HG02870 (cell line): ENCODE results near the gene TEX22.

Experiments
- ATAC-seq: cut with Tn5 transposase; IDR thresholded peaks from one replicate; pipeline ENCODE4 v1.9.1; 2021; ENCODE audit warnings: mild to moderate bottlenecking, moderate library complexity; ENCODE audit not compliant: unreplicated experiment

Gene TEX22

DNA sequence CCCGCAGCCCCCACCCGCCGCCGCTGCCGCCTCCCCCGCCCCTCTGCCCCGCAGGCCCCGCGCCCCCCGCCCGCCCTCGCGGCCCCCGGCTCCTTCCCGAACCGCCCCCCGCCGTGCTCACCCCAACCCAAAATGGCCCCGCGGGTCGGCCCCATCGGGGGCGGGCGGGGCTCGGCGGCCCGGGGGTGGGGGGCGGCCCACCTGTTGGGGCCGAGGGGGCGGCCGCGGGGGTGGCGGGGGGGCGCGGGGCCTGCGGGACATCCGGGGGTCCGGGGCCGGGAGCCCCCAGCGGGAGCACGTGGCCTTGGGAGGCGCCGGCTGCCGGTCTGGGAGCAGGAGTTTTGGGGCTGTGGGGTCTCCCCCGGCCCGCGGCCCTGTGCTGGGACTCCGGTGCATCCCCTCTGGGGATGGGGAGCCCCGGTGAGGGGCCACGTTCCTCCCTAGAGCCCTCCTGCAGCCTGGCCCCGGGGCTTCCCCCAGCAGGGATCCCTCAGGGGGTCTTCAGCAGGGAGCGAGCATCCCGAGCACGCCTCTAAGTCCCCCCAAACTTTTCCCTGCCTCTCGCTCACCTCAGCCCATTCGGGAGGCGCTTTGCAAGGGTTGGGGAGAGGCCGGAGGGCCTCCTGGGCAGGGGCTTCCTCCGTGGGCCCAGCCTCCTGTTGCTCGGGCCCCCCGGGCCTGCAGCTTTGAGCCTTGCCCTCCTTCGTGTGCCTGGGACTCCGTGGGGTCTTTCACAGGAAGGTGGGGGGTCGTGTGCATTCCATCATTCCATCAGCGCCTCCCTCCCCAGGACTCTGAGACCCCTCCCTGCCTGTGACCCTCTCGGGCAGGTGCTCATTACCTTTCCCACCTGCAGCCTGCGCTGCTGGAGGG, 22.0 kb downstream of the TEX22 start:
- no peak for ATAC-seq

DNA sequence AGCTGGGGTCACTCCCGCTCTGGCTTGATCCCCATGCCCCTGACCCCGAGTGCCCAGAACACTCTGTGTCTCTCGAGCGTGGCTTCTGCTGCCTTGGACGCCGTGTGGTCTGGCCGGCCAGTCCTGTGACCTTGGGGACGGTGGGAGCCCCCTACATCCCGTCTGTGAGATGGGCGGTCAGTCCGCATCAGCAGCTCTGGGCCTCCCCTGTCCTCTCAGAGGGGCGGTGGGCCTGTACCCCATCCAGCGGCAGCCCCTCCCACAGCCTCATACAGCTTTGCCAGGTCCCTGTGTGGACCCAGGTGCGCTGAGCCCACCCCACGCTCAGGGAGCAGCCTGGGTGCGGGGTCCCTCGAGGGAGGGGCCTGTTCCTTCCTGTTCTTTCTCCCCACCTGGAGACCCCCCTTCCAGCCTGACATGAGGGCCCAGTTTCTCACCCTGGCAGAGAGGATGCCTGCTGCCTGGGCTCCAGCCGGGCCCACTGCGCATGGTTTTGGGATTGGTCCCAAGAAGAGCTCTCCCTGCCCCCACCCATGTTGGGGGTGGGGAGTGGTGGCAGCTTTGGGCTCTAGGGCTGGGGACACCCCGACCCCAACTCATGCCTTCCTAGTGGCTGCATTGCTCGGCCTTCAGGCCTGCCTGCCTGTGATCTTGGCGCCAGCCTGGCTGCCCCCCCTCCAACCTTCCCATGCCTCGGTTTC, 22.8 kb downstream of the TEX22 start:
- ATAC-seq, result no peak

DNA sequence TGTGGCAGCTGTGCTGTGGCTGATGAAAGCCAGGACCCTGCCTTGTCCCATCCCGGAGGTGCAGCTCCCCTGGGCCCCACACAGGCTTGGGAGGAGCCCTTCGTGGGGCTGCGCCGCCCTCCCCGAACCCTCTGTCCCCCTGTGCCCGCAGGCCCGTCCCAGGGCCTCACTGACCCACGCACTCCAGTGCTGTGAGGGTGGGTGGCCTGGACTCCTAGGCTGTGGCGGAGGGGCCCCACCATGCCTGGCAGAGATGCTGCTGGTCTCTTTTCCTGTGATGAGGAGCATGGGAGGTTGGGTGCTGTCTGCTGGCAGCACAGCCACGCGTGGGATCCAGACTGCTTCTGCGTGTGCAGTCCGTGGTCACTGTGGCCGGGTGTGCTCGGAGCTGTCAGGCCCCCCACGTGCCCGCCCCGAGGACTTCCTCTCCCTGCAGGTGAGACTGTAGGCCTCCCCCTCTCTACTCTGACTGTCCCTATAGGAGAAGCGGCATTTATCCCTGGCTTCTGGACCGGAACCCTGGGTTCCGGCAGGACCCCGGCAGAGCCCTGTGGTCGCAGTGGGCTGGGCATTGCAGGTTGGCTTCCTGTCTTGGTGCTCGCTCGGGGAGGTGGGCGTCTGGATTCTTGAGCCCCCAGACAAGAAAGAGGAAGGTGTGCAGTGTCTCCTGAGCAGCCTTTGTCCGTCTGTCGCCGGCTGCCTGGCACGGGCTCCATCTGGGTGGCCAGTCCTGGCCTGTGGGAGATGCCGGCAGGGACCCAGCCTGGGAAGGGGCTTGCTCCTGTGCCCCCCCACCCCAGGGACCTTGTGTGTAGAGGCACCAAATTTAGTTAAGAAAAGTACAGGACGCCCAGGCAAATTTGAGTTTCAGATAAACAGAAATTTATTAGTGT, 23.6 kb downstream of the TEX22 start:
- no peak for ATAC-seq

DNA sequence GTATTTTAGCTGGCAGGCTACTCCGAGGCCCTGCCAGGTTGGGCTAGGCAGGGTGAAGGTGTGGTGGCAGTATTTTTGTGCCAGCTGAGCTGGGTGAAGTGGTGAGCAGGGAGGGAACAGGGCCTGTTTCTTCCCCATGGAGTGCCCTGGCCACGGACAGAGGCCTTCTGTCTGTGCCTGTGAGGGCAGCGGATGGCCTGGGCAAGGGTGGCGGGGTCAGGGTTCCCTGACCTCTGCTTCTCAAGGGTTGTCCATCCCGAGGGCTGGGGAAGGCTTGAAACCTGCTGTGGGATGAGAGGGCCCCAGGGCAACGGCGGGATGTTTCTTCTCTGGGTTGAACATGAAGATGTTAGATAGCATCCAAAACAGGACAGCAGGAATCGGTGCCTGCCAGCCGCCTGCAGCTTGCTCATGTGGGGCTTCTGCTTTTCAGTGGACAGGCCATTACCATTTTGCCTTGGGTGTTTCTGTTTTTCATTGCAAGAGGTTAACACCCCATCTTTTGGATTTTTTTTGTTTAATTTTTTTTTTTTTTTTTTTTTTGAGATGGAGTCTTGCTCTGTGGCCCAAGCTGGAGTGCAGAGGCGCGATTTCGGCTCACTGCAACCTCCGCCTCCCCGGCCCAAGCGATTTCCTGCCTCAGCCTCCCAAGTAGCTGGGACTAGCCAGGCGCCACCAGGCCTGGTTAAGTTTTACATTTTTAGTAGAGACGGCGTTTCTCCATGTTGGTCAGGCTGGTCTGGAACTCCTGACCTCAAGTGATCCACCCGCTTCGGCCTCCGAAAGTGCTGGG, 24.6 kb downstream of the TEX22 start:
- no peak for ATAC-seq

- ATAC-seq, result no peak
These were observed 25.3 kb downstream of the TEX22 start for GRCh38 chr14:105423488-105424195.

- ATAC-seq, result no peak
These were observed 26.5 kb downstream of the TEX22 start for GRCh38 chr14:105424861-105425260.

DNA sequence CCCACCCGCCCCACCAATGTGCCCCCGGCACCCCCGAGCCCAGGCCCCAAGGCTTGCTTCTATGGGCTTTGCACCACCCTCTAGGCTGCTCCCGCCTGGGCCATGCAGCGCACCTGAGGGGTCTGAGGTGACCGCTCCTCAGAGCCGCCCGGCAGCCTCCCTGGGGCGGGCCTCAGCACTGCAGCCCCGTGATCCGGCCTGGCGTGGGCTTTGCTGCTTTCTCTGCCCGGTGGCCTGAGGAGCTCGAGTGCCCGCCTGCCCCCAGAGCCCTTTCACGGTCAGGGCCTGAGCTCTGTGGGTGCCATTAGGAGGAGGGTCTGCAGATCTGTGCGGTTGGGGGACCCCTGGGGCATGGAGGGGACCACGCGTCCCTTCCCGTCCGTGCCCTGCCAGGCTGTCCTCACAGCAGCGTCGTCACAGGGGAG, 27.5 kb downstream of the TEX22 start:
- no peak for ATAC-seq

GRCh38 chr14:105426416-105427130, 28.2 kb downstream of the TEX22 start:
- no peak for ATAC-seq

DNA sequence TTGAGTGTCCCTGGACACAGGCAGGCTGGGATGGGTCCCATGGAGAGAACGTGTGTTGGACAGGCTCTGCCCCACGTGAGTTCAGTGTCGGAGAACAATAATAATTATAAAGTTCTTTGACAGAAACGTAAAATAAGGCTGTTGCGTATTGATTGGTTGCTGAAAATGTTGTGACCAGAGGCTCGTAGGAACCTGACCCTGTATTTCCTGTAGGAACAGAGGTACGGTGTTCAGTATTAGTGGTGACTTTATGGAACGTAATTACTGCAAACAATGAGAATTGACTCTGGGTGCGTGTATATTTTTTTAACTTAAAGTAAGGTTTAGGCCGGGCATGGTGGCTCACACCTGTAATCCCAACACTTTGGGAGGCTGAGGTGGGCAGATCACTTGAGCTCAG, 29.1 kb downstream of the TEX22 start:
- no peak for ATAC-seq

DNA sequence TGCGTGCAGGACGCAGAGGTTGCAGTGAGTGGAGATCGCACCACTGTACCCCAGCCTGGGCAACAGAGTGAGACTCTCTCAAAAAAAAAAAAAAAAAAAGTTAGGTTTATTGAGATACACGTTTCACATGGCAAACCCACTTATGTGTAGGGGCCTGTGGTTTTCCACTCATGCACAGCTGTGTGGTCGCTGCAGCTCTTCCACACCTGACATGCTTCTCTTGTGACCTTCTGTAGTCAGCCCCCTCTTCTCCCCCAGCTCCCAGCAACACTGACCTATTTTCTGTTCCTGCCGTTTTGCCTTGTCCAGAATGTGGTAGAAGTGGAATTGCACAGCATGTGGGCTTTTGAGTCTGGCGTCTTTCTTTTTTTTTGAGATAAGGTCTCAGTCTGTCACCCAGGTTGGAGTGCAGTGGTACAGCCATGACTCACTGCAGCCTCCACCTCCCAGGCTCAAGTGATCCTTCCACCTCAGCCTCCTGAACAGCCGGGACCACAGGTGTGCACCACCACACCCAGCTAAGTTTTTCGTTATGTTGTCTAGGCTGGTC, 29.7 kb downstream of the TEX22 start:
- no peak for ATAC-seq

GRCh38 chr14:105430042-105430441, 31.7 kb downstream of the TEX22 start:
- ATAC-seq, result no peak

- ATAC-seq, result no peak
These were observed 32.2 kb downstream of the TEX22 start for GRCh38 chr14:105430565-105430964.

- ATAC-seq, result no peak
These were observed 32.9 kb downstream of the TEX22 start for GRCh38 chr14:105431256-105431655.

DNA sequence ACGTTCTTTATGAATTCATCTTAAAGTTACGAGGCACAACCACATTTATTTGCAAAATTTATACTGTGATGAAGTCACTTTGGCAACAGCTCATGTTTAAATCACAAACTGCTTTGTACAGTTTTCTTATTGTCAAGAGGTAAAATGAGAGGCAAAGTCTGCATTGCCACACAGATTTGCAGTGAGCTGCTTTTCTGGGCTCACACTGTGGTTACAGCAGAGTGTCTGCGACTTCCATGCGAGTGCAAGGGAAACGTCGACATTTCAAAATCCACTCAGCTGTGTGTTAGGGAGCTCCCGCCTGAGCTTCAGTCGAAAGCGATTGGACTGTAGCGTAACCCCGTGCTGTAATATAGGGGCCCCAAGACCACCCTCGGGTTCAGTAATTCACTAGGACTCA, 34.3 kb downstream of the TEX22 start:
- ATAC-seq, result no peak

DNA sequence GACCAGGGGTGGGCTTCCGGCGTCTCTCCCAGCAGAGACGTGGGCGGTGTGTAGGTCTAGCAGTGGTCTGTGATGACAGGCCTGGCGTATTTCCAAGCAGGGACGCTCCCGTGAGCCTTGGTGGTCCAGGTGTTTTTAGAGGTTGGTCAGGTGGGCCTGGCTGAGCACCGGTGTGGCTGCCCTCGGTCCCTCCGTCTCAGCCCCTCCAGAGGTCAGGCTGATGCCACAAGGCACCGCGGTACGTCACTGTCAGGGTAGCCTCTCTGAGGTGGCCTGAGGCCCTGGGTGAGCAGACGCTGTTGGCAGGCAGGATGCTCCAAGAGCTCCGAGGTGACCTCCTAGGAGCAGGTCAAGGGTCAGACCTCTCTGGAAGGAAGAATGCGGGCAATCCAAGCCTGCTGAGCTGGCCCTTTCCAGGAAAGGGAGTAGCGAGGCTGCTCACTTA, 34.8 kb downstream of the TEX22 start:
- no peak for ATAC-seq

DNA sequence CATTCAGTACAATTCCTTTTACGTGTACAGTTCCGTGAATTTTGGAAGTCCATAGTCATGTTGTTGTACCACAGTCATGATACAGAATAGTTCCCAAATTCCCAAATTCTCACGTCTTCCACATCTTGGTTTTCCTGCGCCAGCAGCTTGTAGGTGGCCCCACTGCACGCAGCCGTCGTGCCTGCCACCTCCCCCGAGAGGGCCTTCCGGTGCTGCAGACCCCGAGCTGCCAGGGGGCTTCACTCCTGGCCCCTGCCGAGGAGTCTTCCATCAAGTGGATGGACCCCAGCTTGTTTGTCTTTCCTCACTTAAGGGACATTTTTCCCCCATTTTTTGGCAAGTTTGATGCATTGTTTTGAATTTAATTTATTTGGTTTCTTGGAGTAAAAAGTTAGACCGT, 38.1 kb downstream of the TEX22 start:
- ATAC-seq, result no peak

- ATAC-seq, result no peak
These were observed 38.8 kb downstream of the TEX22 start for GRCh38 chr14:105436891-105437722.
